GM19328 (cell line): ENCODE results near the gene ZFYVE1.

Source experiments
- ATAC-seq: cut with Tn5 transposase; IDR thresholded peaks from one replicate; pipeline ENCODE4 v1.9.1; 2021; ENCODE audit warnings: mild to moderate bottlenecking, moderate library complexity; ENCODE audit not compliant: unreplicated experiment

The ZFYVE1 gene

DNA sequence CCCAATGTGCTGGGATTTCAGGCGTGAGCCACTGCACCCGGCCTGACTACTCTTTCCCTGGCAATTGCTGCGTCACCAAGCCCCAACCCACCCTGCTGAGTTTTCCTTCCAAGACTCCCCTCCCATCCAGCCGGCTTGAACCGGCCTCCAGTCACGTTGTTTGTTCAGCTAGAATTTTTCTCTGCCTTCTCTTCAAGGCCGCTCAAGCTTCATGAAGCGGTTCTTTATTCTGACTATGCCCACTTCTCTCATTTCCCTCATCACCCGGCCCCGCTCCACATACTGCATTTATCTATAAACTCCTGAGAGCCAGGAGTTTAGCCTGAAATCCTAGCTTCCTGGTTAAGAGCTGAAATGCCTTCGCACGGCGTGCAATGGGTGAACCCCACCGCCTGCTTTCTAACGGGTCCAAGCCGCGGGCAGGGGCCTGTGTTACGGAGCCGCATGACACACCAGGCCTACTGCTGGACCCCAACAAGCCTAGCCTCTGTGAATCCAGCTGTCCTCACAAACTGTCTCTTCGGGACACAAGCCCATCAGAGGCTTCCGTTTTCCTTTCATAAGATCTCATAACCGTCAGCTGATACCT is 101.6 kb downstream of the ZFYVE1 start:
- no peak for ATAC-seq

DNA sequence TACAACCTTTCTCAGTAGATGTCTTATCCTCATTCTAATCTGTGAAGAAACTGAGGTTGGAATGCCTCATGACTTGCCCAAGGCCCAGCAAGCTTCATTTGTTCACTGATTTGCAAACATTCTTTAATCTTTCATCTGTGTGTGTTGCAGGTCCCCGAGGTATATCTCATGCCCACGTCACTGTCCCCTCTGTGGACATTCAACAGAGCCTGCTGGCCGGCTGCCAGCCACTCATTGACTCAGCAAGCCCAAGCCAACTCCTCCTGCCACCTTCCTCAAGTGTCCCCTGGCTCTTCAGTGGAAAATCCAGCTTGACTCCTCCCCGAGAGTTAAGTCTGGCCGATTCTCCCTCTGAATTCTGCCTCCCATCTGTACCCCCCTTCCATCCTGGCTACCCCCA is 102.6 kb downstream of the ZFYVE1 start:
- ATAC-seq = no peak

DNA sequence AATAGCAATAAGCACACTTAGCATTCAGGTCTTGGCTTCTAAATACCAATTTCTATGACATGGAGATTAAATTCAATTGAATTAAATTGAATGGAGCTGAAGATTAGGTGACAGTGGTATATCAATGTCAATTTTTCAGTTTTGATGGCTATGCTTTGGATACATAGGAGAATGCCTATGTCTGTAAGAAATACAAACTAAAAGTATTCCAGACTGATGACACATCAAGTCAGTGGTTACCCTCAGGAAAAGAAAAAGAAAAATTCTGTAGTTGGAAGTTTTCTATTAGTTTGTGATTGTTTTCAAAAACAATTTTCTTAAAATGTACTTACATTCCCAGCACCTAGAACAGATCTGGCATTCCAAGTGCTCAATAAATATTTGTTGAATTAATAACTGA is 105.5 kb downstream of the ZFYVE1 start:
- ATAC-seq = no peak

DNA sequence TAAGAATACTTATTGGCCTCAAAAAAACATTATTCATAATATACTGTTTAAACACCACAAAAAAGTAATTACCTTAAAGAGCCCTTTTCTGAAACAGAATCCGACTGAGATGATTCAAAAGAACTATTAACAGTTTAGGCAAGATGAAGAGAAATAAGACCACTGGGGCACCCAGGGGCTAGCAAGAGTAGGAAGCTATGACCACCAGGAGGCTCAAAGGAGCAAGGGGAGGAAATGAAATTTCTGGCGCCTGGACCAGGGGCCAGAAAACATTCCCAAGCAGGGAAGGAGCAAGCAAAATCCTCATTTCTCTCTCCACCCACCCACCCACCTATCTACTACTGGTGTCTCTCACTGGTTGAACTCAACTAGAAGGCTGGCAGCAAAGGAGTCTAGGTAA is 106.9 kb downstream of the ZFYVE1 start:
- ATAC-seq = no peak
